DND-41 (cell line): ENCODE data around the gene IER2.

Experiments
- EZH2 ChIP-seq: IDR thresholded peaks from 3 replicates; pipeline ENCODE4 v1.6.1; 2012; ENCODE audit warnings: borderline replicate concordance, low read depth, mild to moderate bottlenecking, moderate library complexity, low read length, inconsistent platforms; ENCODE audit not compliant: severe bottlenecking
- TF ChIP-seq, protein P1 (sequence below): IDR thresholded peaks from 2 replicates; pipeline ENCODE4 v1.5.1; 2012; ENCODE audit warnings: borderline replicate concordance, low read length, moderate library complexity, mild to moderate bottlenecking; ENCODE audit not compliant: poor library complexity, severe bottlenecking; ENCODE audit errors: extremely low read depth

DNA sequence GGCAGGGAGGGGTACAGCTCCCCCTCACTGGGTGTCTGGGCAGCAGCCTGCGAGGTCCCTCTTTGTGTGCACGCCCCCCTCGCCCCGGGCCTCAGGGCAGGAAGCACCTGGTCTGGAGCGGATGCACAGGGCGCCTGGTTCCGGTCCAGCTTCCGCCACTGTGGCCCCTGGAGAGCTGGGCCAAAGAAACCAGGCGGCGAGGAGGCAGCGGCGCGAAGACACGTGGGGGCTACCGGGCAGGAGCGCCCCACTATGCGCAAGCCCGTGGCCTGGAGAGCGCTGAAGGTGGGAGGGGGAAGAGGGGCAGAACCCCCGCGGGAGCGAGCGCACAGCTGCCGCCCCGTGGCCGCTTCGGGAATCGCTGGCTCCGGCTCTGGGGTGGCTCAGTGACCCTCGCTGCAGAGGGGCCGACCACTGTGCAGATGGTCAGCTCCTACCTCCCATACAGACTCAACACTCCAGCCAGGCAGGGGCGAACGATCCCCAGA, 45.8 kb upstream of the IER2 start:
- TF ChIP-seq, protein P1, sequence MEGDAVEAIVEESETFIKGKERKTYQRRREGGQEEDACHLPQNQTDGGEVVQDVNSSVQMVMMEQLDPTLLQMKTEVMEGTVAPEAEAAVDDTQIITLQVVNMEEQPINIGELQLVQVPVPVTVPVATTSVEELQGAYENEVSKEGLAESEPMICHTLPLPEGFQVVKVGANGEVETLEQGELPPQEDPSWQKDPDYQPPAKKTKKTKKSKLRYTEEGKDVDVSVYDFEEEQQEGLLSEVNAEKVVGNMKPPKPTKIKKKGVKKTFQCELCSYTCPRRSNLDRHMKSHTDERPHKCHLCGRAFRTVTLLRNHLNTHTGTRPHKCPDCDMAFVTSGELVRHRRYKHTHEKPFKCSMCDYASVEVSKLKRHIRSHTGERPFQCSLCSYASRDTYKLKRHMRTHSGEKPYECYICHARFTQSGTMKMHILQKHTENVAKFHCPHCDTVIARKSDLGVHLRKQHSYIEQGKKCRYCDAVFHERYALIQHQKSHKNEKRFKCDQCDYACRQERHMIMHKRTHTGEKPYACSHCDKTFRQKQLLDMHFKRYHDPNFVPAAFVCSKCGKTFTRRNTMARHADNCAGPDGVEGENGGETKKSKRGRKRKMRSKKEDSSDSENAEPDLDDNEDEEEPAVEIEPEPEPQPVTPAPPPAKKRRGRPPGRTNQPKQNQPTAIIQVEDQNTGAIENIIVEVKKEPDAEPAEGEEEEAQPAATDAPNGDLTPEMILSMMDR, result peak; percentile 66
- no peak for TF ChIP-seq EZH2
